ES-I3 (cell line): ENCODE measurements around the gene DDX1.

ENCODE experiments used
- H3K36me3 ChIP-seq: 2 replicates; pipeline ENCODE4 v1.6.1; 2013; ENCODE audit warnings: mild to moderate bottlenecking, low read length, control low read depth, moderate library complexity; ENCODE audit not compliant: insufficient read depth
- H3K4me1 ChIP-seq: 2 replicates; pipeline ENCODE4 v1.6.1; 2013; ENCODE audit warnings: mild to moderate bottlenecking, control low read depth, low read length; ENCODE audit not compliant: insufficient read depth
- H3K9ac ChIP-seq: 2 replicates; pipeline ENCODE4 v1.6.1; 2013; ENCODE audit warnings: low read depth, mild to moderate bottlenecking, low read length, moderate library complexity
- H3K9me3 ChIP-seq: 2 replicates; pipeline ENCODE4 v1.6.1; 2013; ENCODE audit warnings: mild to moderate bottlenecking, low read length, moderate library complexity; ENCODE audit not compliant: control insufficient read depth, insufficient read depth

The DDX1 gene

DNA sequence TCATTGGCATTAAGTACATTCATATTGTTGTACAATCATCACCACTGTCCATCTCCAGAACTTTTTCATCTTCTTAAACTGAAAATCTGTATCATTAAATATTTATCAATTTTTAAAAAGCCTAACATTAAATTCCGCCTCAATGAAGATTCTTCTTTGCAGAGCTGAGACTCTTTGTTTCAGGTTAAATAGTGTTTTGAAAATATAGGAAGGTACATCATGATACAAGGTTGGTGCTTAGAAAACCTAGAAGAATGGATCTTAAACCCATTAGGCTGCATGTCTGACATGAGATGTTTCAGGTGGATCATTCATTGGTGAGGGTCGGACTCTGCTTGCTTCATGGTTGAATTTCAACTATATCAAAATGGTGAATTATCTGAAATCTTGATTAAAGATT lies 30.5 kb downstream of the DDX1 start:
- no peaks in the 10 kb centered on the region for H3K9me3 ChIP-seq
- H3K9ac ChIP-seq, result no peak overlapping the region
- H3K4me1 ChIP-seq, result no peaks in the 10 kb centered on the region
- peaks cover 13% of the 10 kb centered on the region for H3K36me3 ChIP-seq

DNA sequence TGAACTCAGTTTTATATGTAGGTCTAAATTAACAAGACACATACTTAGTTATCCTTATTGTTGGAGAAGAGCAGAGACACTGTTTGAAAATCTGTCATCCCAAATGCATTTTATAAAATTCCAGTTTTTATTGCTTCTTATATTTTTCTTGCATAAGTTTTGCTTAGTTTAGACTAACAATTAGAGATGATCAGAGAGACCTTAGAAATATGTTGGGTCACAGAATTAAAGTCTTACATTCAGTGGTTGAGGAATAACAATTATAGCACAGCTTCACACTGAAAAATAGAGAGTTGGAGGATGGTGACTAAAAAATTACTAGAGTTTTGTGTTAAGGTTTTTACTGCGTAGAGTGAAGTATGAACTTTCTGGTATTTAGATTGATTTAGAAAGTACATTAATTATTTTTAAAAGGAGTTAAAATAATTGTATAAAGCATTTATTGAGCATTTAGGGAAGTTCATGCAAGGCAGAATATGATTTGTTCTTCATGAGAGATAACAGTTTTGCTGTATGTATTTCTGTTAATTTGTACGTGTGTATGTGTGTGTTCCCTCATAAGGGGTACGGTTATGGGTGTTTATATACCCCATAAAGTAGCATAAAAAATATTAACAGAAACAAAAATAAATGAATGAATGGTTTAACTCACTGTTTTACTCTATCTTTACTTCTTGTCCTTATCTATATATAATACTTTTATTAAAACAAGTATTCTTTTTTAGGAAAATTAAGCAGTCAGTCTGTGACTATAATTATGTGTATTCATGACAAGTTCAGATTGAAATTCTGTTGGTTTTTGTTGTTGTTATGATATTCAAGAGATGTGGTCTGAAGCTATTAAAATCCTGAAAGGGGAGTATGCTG lies 31.2 kb downstream of the DDX1 start:
- H3K9ac ChIP-seq, result no peak overlapping the region
- H3K36me3 ChIP-seq, result peaks cover 18% of the 10 kb centered on the region
- no peaks in the 10 kb centered on the region for H3K9me3 ChIP-seq
- H3K4me1 ChIP-seq, result no peaks in the 10 kb centered on the region

DNA sequence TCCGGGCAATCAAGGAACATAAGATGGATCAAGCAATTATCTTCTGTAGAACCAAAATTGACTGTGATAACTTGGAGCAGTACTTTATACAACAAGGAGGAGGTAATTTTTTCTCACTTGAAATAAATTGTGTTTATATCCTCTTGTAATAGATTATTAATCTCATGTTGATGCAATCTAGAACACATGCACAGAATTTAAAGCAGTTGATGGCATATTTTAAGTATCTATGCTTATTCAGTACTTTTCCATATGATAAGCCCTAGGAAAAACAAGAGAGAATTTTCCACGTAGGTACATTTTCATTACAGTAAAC lies 31.8 kb downstream of the DDX1 start:
- Histone ChIP-seq H3K36me3 (peaks cover 14% of the 10 kb centered on the region), H3K4me1 (no peaks in the 10 kb centered on the region), H3K9me3 (no peaks in the 10 kb centered on the region), H3K9ac (no peak overlapping the region)

DNA sequence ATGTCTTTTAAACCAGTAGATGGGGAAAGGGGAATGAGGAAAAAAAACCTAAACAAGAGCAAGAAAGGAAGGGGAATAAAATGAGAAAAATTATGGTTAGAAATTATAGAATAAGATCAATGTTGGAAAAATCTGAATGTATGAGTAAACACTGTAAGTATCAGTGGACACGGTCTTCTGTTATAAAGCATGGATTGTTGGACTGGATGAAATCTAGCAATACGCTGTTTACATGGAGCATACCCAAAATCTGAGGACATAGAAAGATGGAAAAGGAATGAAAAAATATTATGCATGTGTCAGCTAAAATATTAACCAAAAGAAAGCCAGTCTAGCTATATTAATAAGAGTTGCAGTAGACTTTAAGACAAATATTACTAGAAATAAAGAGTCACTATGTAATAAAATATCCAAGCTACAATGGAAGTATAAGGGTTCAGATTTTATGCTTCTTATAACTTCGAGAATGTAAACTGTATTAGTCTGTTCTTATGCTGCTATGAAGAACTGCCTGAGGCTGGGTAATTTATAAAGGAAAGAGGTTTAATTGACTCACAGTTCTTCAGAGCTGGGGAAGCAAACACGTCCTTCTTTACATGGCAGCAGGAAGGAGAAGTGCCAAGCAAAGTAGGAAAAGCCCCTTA lies 32.4 kb downstream of the DDX1 start:
- H3K4me1 ChIP-seq, result no peaks in the 10 kb centered on the region
- H3K9me3 ChIP-seq, result no peaks in the 10 kb centered on the region
- no peak overlapping the region for H3K9ac ChIP-seq
- H3K36me3 ChIP-seq, result peaks cover 11% of the 10 kb centered on the region

DNA sequence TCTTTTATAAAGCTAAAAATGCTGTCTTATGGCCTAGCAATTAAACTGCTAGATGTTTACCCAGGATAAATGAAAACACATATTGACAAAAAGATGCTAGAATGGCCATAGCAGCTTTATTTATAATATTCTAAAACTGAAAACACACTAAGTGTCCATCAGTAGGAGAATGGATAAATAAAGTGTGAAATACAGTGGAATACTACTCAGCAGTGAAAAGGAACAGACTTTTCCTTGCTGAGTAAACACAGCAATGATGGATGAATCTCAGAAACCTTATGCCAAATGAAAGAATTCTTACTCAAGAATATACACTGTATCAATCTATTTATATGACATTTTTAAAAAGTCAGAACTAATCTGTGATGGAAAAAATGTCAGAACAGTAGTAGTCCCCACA lies 33.2 kb downstream of the DDX1 start:
- Histone ChIP-seq H3K4me1 (no peaks in the 10 kb centered on the region), H3K36me3 (peaks cover 11% of the 10 kb centered on the region), H3K9me3 (no peaks in the 10 kb centered on the region), H3K9ac (no peak overlapping the region)

DNA sequence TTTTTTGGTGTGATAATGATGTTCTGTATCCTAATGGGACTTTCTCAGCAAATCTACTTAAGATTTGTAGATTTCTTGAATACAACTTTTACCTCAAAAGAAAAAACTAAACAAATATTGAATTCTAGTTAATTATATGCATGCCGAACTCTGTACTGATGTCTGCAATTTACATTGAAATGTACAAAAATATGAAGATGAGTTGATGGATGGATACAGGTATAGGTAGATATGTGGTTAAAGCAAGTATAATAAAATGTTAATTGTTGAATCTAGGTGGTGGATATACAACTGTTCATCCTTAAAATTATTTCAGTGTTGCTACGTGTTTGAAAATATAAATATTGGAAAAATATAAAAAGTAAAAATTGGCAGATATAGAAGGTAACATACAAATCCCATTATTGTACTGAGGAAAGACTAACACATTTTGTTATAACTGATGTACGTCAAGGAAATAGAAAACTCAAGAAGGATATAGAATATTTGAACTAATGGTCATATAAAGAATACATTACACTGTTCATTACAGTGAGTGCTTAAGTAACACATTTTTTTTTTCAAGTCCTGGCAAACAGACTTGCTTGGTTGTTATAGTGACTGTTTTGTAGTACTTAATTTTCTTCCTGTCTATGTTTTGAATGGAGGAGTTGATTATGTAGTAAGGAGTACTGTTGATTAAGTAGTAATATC lies 33.8 kb downstream of the DDX1 start:
- Histone ChIP-seq H3K9ac (no peak overlapping the region), H3K4me1 (no peaks in the 10 kb centered on the region), H3K36me3 (peaks cover 8% of the 10 kb centered on the region), H3K9me3 (no peaks in the 10 kb centered on the region)

DNA sequence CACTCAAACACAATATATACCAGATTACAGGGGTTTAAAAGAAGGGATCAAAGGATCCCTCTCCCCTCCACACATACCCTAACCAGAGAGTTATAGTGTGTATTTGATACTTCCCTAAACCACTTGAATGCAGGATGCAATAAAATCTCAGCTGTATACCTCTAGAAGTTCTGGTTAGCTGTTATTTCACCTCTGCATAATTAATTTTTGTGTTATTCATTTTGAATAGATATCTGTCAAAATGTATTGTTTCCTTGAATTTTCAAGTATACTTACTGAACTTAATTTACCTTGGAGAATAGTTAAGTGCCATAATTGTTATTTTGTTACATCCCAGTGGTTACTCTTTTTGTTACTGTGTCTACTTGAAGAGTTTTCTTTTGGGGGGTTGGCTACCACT lies 34.5 kb downstream of the DDX1 start:
- Histone ChIP-seq H3K36me3 (peaks cover 11% of the 10 kb centered on the region), H3K9ac (no peak overlapping the region), H3K9me3 (no peaks in the 10 kb centered on the region), H3K4me1 (no peaks in the 10 kb centered on the region)

DNA sequence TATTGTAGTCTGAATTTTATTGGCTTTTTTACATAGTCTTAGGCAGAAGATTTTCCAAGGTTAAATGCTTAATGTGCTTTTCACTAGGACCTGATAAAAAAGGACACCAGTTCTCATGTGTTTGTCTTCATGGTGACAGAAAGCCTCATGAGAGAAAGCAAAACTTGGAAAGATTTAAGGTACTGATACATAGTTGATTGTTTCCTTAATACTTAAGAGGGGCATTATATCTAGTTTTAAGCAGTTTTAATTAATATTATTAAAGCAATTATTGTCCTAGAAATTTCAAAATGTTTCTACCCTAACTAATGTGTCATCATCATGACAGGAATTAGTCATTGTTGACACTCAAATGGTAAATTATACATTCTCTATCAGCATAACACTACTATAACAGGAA lies 35.3 kb downstream of the DDX1 start:
- no peak overlapping the region for H3K9ac ChIP-seq
- no peaks in the 10 kb centered on the region for H3K4me1 ChIP-seq
- no peaks in the 10 kb centered on the region for H3K9me3 ChIP-seq
- peaks cover 18% of the 10 kb centered on the region for H3K36me3 ChIP-seq

DNA sequence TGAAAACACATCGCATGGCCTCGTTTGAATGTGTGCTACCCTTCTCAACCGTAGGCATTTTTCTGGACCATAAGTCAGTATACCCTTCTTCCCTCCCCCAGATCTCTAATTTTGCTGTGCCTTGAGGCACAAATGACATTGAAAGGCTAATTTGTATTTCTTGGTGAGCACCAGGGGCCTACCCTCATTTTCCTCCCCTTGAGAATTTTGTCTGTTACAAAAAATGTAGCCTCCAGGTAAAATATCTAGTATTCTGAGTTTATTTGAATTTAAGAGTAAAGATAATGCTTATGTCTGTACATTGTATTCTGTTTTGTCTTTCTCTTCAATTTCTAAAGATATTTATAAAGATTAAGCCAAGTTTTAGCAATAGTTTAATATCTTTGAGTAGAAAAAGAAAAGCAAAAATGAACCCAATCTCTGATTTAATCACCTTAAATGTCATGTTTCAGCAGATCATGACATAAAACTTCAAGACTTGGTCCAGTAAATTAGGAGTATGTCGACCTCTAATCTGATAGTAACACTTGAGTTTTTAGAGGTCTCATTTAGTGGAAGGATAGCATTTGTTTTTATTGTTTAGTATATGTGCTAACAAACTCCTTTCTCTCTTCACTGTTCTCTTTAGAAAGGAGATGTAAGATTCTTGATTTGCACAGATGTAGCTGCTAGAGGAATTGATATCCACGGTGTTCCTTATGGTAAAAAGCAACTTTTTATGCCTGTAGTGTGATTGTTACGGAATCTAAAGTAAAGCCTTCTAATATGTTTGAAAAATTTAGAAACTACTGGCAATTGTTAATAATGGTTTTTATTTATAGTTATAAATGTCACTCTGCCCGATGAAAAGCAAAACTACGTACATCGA lies 36.4 kb downstream of the DDX1 start:
- no peak overlapping the region for H3K9ac ChIP-seq
- no peaks in the 10 kb centered on the region for H3K4me1 ChIP-seq
- H3K9me3 ChIP-seq, result no peaks in the 10 kb centered on the region
- peaks cover 28% of the 10 kb centered on the region for H3K36me3 ChIP-seq

DNA sequence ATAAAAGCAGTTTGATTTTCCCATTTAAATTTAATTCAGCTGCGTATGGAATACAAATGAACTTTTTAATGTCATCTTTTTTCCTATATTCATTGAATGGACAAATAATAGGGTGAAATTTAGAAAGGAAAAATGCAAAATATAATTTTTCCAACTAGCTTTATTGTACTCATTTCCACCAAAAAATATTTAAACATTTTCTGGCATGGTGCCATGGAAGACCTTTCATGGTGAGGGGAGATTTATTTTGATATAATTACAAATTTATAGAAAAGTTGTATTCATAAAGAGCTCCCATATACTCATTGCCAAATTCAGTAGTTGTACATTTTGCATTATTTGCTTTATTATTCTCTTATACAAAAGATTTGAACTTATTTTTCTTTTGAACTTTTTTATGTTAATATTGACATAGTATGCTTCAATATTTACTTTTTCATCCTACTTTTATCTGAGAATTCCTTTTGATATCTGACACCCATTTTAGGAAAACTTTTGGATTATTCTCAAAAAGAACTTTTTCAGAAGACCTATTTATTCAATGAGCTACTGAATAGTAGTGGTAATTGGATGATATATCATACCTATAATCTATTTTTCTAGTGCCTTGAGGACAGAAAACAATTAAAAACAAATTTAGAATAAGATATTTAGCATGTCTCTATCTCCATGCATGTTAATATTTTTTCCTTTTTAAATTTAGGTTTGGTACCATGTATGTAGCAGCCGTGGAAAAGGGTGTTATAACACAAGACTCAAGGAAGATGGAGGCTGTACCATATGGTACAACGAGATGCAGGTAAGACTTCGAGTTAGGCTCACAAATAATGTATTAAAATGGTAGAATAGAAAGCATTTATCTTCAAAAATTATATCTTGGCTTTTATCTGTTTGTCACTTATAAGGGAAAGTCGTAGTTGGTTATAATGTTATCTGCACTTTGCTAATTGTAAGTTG lies 37.5 kb downstream of the DDX1 start:
- H3K4me1 ChIP-seq, result no peaks in the 10 kb centered on the region
- H3K36me3 ChIP-seq, result peaks cover 28% of the 10 kb centered on the region
- H3K9me3 ChIP-seq, result no peaks in the 10 kb centered on the region
- no peak overlapping the region for H3K9ac ChIP-seq

DNA sequence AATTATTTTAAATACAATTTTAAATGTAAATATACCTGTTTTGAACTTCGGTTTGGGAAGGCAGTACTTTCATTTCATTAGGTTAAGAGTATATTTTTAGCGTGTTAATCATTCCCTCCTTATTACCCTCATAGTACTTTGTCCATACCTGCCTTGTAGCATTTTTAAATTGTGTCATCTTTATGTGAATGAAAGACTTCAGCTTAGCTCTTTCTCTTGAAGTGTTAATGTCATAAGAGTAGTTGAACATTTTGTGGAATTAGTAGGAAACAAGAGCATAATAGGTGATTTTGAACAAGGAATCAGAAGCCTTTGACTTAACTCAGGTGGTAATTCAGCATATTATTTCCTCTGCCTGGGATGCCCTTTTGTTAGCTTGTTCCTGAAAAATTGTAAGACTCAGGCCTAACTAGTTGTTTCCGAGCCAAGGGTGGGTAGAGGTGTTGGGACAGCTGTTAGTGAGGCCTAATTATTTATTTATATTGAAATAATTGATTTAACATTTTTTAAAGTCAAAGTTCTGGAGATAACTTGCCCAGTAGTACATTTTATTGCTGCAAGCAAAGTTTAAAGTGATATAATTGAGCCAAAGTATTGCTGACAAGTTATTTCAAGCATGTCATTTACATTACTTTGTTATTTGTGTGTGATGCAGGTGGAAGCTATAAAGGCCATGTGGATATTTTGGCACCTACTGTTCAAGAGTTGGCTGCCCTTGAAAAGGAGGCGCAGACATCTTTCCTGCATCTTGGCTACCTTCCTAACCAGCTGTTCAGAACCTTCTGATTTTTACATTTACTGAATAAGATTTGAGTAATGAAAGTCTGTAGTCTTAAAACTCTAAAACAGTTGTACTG lies 38.7 kb downstream of the DDX1 start:
- Histone ChIP-seq H3K9ac (no peak overlapping the region), H3K36me3 (peaks cover 24% of the 10 kb centered on the region), H3K4me1 (0 out of 2 replicates have a peak, but pooled peaks cover 4% of the 10 kb centered on the region), H3K9me3 (no peaks in the 10 kb centered on the region)

DNA sequence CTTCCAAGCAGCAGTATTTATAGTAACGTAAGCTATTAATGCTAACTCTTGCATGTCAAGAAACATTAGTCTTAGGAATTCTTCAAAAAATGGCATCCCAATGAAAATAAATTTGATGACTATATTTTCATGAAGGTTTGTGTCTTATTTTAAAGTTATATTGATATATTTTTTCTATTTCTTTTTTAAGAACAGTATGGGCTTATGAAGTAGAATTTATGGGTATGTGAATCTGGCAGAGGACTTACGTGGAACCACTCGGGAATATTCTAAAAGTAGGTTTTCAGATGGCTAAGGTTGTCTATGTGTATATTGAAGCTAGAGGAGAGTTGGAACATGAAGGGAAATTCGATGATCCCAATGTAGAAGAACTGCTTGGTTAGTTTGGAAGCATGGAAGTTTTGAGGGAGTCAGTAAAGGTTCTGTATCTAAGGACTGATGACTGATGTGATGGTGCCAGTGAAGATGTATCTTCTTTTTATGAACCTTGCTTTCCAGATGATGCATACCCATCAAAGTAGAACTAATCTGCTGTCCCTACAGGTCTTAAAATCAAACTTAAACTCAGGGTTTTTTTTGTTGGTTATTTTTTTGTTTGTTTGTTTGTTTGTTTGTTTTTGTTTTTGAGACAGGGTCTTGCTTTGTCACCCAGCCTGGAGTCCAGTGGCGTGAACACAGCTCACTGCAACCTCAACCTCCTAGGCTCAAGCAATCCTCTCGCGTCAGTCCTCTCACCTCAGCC lies 39.5 kb downstream of the DDX1 start:
- H3K36me3 ChIP-seq, result peaks cover 24% of the 10 kb centered on the region

More for the DNA sequence above, 39.5 kb downstream of the DDX1 start:
- Histone ChIP-seq H3K9ac (no peak overlapping the region), H3K9me3 (no peaks in the 10 kb centered on the region), H3K4me1 (0 out of 2 replicates have a peak, but pooled peaks cover 4% of the 10 kb centered on the region)
